HepG2 (cell line): ENCODE data around the gene SAPCD2. TPM values are rescaled to one million over a fixed set of nuclear protein-coding genes. Genes with fewer than 3 reads are reported as not detected.
A peak's percentile ranks its signal among the peaks of the same experiment; 100 is the strongest.

Experiments
- ARNTL ChIP-seq: sonication (generic); formaldehyde crosslinking; IDR thresholded peaks from 2 replicates; pipeline ENCODE4 v1.4.0; 2020; ENCODE audit warnings: mild to moderate bottlenecking, missing genetic modification reagents
- FOXK2 ChIP-seq: fragments of 450-650 bp; IDR thresholded peaks from 2 replicates; pipeline ENCODE4 v1.6.1; 2016
- GTF2F1 ChIP-seq: fragments of 150-350 bp; IDR thresholded peaks from 2 replicates; pipeline ENCODE4 v1.6.1; 2014; ENCODE audit warnings: low read length
- MED8 ChIP-seq: sonication (generic); formaldehyde crosslinking; IDR thresholded peaks from 2 replicates; pipeline ENCODE4 v1.8.1; 2023; ENCODE audit warnings: mild to moderate bottlenecking, missing genetic modification reagents; ENCODE audit not compliant: insufficient replicate concordance
- RBFOX2 ChIP-seq: fragments of 200-400 bp; formaldehyde crosslinking; IDR thresholded peaks from 2 replicates; pipeline ENCODE4 v1.6.1; 2017; ENCODE audit warnings: low read depth, mild to moderate bottlenecking, low read length
- SCMH1 ChIP-seq: sonication (generic); formaldehyde crosslinking; IDR thresholded peaks from 2 replicates; pipeline ENCODE4 v1.9.0; 2021; ENCODE audit warnings: missing genetic modification reagents, mild to moderate bottlenecking, borderline replicate concordance
- SIX1 ChIP-seq: sonication (generic); formaldehyde crosslinking; IDR thresholded peaks from 2 replicates; pipeline ENCODE4 v1.4.0; 2020; ENCODE audit warnings: missing genetic modification reagents, borderline replicate concordance
- SRSF4 ChIP-seq: fragments of 200-400 bp; formaldehyde crosslinking; IDR thresholded peaks from one replicate; pipeline ENCODE4 v1.6.1; 2018; ENCODE audit warnings: mild to moderate bottlenecking, low read depth, low read length, moderate library complexity; ENCODE audit not compliant: poor library complexity, severe bottlenecking
- STAG1 ChIP-seq: sonication (generic); formaldehyde crosslinking; IDR thresholded peaks from 2 replicates; pipeline ENCODE4 v1.4.0; 2020; ENCODE audit warnings: missing genetic modification reagents
- WIZ ChIP-seq: sonication (generic); formaldehyde crosslinking; IDR thresholded peaks from 2 replicates; pipeline ENCODE4 v1.5.1; 2020; ENCODE audit warnings: mild to moderate bottlenecking, missing genetic modification reagents
- ZNF30 ChIP-seq: sonication (generic); formaldehyde crosslinking; IDR thresholded peaks from 2 replicates; pipeline ENCODE4 v1.5.0; 2020; ENCODE audit warnings: mild to moderate bottlenecking, missing genetic modification reagents
- ZNF782 ChIP-seq: sonication (generic); formaldehyde crosslinking; IDR thresholded peaks from 2 replicates; pipeline ENCODE4 v1.4.0; 2020; ENCODE audit warnings: missing genetic modification reagents, mild to moderate bottlenecking, borderline replicate concordance
- polyA plus RNA-seq, 8 experiments: library from polyadenylated mRNA; depleted of rRNA in 3 of 8; stranded (reverse) in 7 of 8; unstranded in 1 of 8; fragments of >200 nt; fragmentation: Illumina TruSeq in 4 of 8; extraction: Trizol in 4 of 8; gene quantifications; 2 replicates each; pipeline versions ENCODE4 v1.2.1 to v1.2.3, GENCODE V29; 2011 to 2016; ENCODE audit warnings: low read depth in 4 of 8, missing spikeins in 1 of 8, mixed read lengths in 1 of 8; ENCODE audit not compliant: insufficient read depth in 1 of 8
- total RNA-seq, 5 experiments: library from RNA; depleted of rRNA; stranded (reverse); fragments of >200 nt; fragmentation: Illumina TruSeq; extraction: Trizol; gene quantifications; 2 replicates each; pipeline ENCODE4 v1.2.3, GENCODE V29; 2016; ENCODE audit warnings: low read depth in 1 of 5
- TF ChIP-seq, protein P1 (sequence below): sonication (generic); formaldehyde crosslinking; IDR thresholded peaks from 2 replicates; pipeline ENCODE4 v1.5.0; 2020; ENCODE audit warnings: missing genetic modification reagents
- TF ChIP-seq, protein P2 (sequence below): sonication (generic); formaldehyde crosslinking; IDR thresholded peaks from 2 replicates; pipeline ENCODE4 v1.8.0; 2022; ENCODE audit warnings: low read depth, missing genetic modification reagents
- TF ChIP-seq, protein P3 (sequence below): sonication (generic); formaldehyde crosslinking; conservative IDR thresholded peaks from 2 replicates; pipeline ENCODE4 v1.4.0; 2020; ENCODE audit warnings: missing genetic modification reagents
- TF ChIP-seq, protein P4 (sequence below): sonication (generic); formaldehyde crosslinking; IDR thresholded peaks from 2 replicates; pipeline ENCODE4 v1.4.0; 2020; ENCODE audit warnings: low read depth, missing genetic modification reagents
- TF ChIP-seq, protein P5 (sequence below): sonication (generic); formaldehyde crosslinking; IDR thresholded peaks from 2 replicates; pipeline ENCODE4 v1.8.1; 2023; ENCODE audit warnings: mild to moderate bottlenecking, missing genetic modification reagents
- TF ChIP-seq, protein P6 (sequence below): sonication (generic); formaldehyde crosslinking; IDR thresholded peaks from 2 replicates; pipeline ENCODE4 v1.4.0; 2020; ENCODE audit warnings: missing genetic modification reagents, mild to moderate bottlenecking, borderline replicate concordance

SAPCD2 gene
- total and polyA plus RNA-seq, 2 of the 13 experiments (the other 11 are each of a cell fraction or from before 2014, with no cell fraction given), result 21.9 to 42.8 TPM

DNA sequence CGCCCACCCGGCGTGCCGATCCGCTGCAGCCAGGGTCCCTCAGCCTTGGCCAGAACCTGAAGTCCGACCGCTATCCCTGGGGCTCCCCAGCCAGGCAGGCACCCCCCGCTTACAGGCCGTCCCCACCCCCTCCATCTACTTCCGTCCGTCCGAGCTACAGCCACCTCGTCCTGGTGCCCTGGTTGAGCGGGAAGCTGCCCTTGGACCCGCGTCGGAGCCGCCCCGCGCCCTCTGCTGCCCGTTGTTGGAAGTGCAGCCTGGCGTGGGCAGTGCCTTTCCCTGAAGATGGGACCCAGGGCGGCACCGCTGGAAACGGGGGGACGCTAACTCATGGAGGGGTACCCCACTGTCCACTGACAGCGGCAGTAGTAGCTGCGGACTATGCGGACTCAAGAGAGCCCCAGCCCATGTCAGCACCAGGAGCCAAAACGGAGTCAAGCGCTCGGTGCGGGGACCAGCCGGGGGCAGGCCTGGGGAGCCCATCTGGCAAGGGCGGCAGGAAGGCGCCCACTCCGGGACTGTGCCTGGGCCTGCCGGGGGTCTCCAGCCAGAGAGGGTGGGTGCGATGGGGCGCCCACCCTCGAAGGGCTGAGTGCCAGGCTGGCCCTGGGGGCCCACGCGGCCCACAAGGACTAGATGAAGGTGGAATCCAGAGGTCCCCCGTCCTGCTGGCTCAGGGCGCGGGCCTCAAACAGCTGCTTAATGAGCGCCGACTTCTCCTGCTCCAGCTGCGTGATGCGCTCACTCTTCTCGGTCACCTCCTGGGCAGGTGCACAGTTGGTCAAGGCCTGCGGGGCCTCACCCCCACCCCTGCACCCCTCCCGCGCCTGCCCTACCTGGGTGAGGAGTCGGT is 6.1 kb downstream of the SAPCD2 start (continued):
- TF ChIP-seq, protein P1, sequence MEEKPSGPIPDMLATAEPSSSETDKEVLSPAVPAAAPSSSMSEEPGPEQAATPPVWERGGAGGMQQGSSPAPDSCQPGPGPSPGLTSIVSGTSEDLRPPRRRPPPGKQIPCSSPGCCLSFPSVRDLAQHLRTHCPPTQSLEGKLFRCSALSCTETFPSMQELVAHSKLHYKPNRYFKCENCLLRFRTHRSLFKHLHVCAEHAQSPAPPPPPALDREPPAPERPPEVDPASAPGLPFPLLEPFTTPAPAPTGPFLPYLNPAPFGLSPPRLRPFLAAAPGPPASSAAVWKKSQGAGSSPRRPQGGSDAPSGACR, result 0 out of 2 replicates have a peak, but pooled peaks have one; percentile 47
- TF ChIP-seq, protein P2, sequence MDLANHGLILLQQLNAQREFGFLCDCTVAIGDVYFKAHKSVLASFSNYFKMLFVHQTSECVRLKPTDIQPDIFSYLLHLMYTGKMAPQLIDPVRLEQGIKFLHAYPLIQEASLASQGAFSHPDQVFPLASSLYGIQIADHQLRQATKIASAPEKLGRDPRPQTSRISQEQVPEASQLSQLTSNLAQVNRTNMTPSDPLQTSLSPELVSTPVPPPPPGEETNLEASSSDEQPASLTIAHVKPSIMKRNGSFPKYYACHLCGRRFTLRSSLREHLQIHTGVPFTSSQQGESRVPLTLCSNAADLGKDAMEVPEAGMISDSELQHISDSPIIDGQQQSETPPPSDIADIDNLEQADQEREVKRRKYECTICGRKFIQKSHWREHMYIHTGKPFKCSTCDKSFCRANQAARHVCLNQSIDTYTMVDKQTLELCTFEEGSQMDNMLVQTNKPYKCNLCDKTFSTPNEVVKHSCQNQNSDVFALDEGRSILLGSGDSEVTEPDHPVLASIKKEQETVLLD (CRISPR knock-in tag), result no peak
- peak; percentile 74 for TF ChIP-seq STAG1 (CRISPR knock-in tag)
- TF ChIP-seq SRSF4, result no peak
- TF ChIP-seq, protein P3, sequence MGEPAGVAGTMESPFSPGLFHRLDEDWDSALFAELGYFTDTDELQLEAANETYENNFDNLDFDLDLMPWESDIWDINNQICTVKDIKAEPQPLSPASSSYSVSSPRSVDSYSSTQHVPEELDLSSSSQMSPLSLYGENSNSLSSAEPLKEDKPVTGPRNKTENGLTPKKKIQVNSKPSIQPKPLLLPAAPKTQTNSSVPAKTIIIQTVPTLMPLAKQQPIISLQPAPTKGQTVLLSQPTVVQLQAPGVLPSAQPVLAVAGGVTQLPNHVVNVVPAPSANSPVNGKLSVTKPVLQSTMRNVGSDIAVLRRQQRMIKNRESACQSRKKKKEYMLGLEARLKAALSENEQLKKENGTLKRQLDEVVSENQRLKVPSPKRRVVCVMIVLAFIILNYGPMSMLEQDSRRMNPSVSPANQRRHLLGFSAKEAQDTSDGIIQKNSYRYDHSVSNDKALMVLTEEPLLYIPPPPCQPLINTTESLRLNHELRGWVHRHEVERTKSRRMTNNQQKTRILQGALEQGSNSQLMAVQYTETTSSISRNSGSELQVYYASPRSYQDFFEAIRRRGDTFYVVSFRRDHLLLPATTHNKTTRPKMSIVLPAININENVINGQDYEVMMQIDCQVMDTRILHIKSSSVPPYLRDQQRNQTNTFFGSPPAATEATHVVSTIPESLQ (CRISPR knock-in tag), result no peak
- TF ChIP-seq, protein P4, sequence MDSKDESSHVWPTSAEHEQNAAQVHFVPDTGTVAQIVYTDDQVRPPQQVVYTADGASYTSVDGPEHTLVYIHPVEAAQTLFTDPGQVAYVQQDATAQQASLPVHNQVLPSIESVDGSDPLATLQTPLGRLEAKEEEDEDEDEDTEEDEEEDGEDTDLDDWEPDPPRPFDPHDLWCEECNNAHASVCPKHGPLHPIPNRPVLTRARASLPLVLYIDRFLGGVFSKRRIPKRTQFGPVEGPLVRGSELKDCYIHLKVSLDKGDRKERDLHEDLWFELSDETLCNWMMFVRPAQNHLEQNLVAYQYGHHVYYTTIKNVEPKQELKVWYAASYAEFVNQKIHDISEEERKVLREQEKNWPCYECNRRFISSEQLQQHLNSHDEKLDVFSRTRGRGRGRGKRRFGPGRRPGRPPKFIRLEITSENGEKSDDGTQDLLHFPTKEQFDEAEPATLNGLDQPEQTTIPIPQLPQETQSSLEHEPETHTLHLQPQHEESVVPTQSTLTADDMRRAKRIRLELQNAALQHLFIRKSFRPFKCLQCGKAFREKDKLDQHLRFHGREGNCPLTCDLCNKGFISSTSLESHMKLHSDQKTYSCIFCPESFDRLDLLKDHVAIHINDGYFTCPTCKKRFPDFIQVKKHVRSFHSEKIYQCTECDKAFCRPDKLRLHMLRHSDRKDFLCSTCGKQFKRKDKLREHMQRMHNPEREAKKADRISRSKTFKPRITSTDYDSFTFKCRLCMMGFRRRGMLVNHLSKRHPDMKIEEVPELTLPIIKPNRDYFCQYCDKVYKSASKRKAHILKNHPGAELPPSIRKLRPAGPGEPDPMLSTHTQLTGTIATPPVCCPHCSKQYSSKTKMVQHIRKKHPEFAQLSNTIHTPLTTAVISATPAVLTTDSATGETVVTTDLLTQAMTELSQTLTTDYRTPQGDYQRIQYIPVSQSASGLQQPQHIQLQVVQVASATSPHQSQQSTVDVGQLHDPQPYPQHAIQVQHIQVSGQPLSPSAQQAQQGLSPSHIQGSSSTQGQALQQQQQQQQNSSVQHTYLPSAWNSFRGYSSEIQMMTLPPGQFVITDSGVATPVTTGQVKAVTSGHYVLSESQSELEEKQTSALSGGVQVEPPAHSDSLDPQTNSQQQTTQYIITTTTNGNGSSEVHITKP, result no peak
- TF ChIP-seq ARNTL (CRISPR knock-in tag), result no peak
- no peak for TF ChIP-seq MED8 (CRISPR knock-in tag)
- TF ChIP-seq ZNF30 (CRISPR knock-in tag), result no peak
- peak; percentile 51 for TF ChIP-seq RBFOX2
- TF ChIP-seq SCMH1 (CRISPR knock-in tag), result no peak
- no peak for TF ChIP-seq FOXK2
- TF ChIP-seq ZNF782 (CRISPR knock-in tag), result no peak
- no peak for TF ChIP-seq WIZ (CRISPR knock-in tag)
- TF ChIP-seq, protein P5, sequence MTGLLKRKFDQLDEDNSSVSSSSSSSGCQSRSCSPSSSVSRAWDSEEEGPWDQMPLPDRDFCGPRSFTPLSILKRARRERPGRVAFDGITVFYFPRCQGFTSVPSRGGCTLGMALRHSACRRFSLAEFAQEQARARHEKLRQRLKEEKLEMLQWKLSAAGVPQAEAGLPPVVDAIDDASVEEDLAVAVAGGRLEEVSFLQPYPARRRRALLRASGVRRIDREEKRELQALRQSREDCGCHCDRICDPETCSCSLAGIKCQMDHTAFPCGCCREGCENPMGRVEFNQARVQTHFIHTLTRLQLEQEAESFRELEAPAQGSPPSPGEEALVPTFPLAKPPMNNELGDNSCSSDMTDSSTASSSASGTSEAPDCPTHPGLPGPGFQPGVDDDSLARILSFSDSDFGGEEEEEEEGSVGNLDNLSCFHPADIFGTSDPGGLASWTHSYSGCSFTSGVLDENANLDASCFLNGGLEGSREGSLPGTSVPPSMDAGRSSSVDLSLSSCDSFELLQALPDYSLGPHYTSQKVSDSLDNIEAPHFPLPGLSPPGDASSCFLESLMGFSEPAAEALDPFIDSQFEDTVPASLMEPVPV (CRISPR knock-in tag), result no peak
- no peak for TF ChIP-seq GTF2F1
- TF ChIP-seq, protein P6, sequence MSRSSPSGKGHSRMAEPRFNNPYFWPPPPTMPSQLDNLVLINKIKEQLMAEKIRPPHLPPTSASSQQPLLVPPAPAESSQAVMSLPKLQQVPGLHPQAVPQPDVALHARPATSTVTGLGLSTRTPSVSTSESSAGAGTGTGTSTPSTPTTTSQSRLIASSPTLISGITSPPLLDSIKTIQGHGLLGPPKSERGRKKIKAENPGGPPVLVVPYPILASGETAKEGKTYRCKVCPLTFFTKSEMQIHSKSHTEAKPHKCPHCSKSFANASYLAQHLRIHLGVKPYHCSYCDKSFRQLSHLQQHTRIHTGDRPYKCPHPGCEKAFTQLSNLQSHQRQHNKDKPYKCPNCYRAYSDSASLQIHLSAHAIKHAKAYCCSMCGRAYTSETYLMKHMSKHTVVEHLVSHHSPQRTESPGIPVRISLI (CRISPR knock-in tag), result no peak
- no peak for TF ChIP-seq SIX1 (CRISPR knock-in tag)
